OCI-LY7 (cell line): ENCODE measurements around the gene CADM4. TPM values are rescaled to one million over a fixed set of nuclear protein-coding genes. Genes with fewer than 3 reads are reported as not detected.

Experiments
- BruUV-seq: library from RNA; stranded (reverse); fragments of 400-500 nt; replicated peaks from 2 replicates; lab custom pipeline; 2021; lab: Mats Ljungman, UMichigan
- CTCF ChIA-PET: fragments of 300-600 bp; sonication (Branson Sonifier 250); formaldehyde crosslinking; loops from one replicate; lab custom pipeline; 2022; ENCODE audit warnings: antibody characterized with exemption; ENCODE audit not compliant: unreplicated experiment; lab: Charles Lee
- POLR2A ChIA-PET: fragments of 300-600 bp; sonication (Branson Sonifier 250); formaldehyde crosslinking; loops from one replicate; lab custom pipeline; 2022; ENCODE audit warnings: antibody characterized with exemption; lab: Charles Lee
- DNase-seq: peaks from one replicate; pipeline ENCODE4 v3.0.0-alpha.2; 2015; ENCODE audit warnings: low spot score
- H2AFZ ChIP-seq: fragments of 200-600 bp; sonication (generic), shearing (Covaris generic); 2 replicates; pipeline ENCODE4 v1.6.1; 2014; ENCODE audit warnings: mild to moderate bottlenecking, antibody characterized with exemption, low read length, moderate library complexity
- H3K27ac ChIP-seq: fragments of 200-600 bp; sonication (generic); 2 replicates; pipeline ENCODE4 v1.5.1; 2014; ENCODE audit warnings: mixed run types, low read depth, mild to moderate bottlenecking, moderate library complexity, low read length, inconsistent platforms; ENCODE audit not compliant: poor library complexity, severe bottlenecking
- H3K36me3 ChIP-seq: fragments of 200-600 bp; sonication (generic); 2 replicates; pipeline ENCODE4 v1.6.1; 2014; ENCODE audit warnings: mild to moderate bottlenecking, antibody characterized with exemption, low read length, moderate library complexity, mixed read lengths; ENCODE audit not compliant: insufficient read depth
- H3K4me1 ChIP-seq: fragments of 200-600 bp; sonication (generic); 2 replicates; pipeline ENCODE4 v1.5.1; 2014; ENCODE audit warnings: mild to moderate bottlenecking, low read length; ENCODE audit not compliant: insufficient read depth, poor library complexity, severe bottlenecking
- H3K4me2 ChIP-seq: fragments of 200-600 bp; sonication (generic); 2 replicates; pipeline ENCODE4 v1.6.1; 2014; ENCODE audit warnings: mild to moderate bottlenecking, low read length
- H3K4me3 ChIP-seq: fragments of 200-600 bp; sonication (generic); 2 replicates; pipeline ENCODE4 v1.5.1; 2014; ENCODE audit warnings: mild to moderate bottlenecking, low read depth, low read length; ENCODE audit not compliant: poor library complexity, severe bottlenecking
- H3K79me2 ChIP-seq: fragments of 200-600 bp; sonication (generic); 2 replicates; pipeline ENCODE4 v1.6.1; 2016; ENCODE audit warnings: low read depth, mild to moderate bottlenecking, low read length, moderate library complexity, mixed read lengths; ENCODE audit not compliant: insufficient read depth
- H3K9me2 ChIP-seq: fragments of 200-600 bp; sonication (generic); 2 replicates; pipeline ENCODE4 v1.6.1; 2016; ENCODE audit warnings: mild to moderate bottlenecking, low read length, mixed read lengths; ENCODE audit not compliant: insufficient read depth
- H3K9me3 ChIP-seq: fragments of 200-600 bp; sonication (generic); 2 replicates; pipeline ENCODE4 v1.6.1; 2014; ENCODE audit warnings: mild to moderate bottlenecking, mixed run types, low read length, mixed read lengths
- H4K20me1 ChIP-seq: fragments of 200-600 bp; sonication (generic); 2 replicates; pipeline ENCODE4 v1.6.1; 2014; ENCODE audit warnings: mild to moderate bottlenecking, antibody characterized with exemption, low read length, moderate library complexity, mixed read lengths; ENCODE audit not compliant: insufficient read depth
- EZH2phosphoT487 ChIP-seq: fragments of 200-600 bp; sonication (generic); IDR thresholded peaks from 2 replicates; pipeline ENCODE4 v1.6.1; 2018; ENCODE audit warnings: low read depth, borderline replicate concordance, mild to moderate bottlenecking, mixed run types, antibody characterized with exemption, low read length, moderate library complexity, mixed read lengths
- intact Hi-C: fragments of 100-400 bp; cut with micrococcal nuclease; formaldehyde crosslinking; loops from one replicate; pipeline ENCODE4 v1.10.0; 2022; ENCODE audit not compliant: unreplicated experiment
- total RNA-seq, 2 experiments: library from RNA; depleted of rRNA in 1 of 2; stranded (reverse); fragments of >200 nt in 1 of 2; shearing (Covaris generic) in 1 of 2; gene quantifications; 2 replicates each; pipeline ENCODE4 v1.2.3, GENCODE V29; 2014 to 2022
- TF ChIP-seq, protein P1 (sequence below): fragments of 200-600 bp; sonication (generic); conservative IDR thresholded peaks from 2 replicates; pipeline ENCODE4 v1.5.1; 2014; ENCODE audit warnings: mild to moderate bottlenecking, antibody characterized with exemption, low read length, moderate library complexity, mixed read lengths

The CADM4 gene
- total RNA-seq, 2 experiments from 2014 or later: not detected

DNA sequence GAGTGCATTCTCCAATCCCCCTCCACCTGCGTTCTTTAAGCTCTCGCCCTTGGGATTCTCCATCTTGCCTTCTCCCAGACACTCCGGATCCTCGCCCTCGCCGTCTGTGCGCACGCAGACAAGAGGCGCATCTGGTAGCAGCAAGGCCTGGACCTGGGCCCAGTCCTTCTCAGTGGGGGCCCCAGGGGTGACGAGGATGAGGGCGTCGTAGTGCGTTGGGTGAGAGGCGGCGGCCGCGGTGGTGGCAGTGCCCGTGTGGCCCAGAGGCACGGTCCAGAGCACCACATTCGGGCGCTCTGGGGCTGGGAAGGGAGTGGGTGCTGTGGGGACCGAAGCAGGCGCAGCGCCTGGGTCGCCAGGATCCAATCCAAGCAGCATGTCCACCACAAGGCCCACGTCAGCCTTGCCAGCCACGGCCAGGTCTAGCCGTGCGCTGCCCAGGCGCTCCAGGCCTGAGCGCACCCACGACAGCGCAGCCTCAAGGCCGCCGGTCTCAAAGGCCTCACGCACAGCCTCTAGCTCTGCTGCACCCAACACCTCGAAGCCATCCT lies 46.8 kb downstream of the CADM4 start:
- Histone ChIP-seq H2AFZ (no peak overlapping the region), H3K36me3 (peaks cover 5% of the 10 kb centered on the region; the same call in 1 of the 2 replicates), H3K9me2 (no peaks in the 10 kb centered on the region), H3K4me1 (peaks cover 14% of the 10 kb centered on the region), H3K9me3 (no peaks in the 10 kb centered on the region), H3K27ac (no peak overlapping the region), H3K79me2 (peaks cover 20% of the 10 kb centered on the region), H3K4me2 (no peak overlapping the region), H3K4me3 (no peak overlapping the region), H4K20me1 (no peaks in the 10 kb centered on the region)
- TF ChIP-seq EZH2phosphoT487: no peak
- TF ChIP-seq, protein P1, sequence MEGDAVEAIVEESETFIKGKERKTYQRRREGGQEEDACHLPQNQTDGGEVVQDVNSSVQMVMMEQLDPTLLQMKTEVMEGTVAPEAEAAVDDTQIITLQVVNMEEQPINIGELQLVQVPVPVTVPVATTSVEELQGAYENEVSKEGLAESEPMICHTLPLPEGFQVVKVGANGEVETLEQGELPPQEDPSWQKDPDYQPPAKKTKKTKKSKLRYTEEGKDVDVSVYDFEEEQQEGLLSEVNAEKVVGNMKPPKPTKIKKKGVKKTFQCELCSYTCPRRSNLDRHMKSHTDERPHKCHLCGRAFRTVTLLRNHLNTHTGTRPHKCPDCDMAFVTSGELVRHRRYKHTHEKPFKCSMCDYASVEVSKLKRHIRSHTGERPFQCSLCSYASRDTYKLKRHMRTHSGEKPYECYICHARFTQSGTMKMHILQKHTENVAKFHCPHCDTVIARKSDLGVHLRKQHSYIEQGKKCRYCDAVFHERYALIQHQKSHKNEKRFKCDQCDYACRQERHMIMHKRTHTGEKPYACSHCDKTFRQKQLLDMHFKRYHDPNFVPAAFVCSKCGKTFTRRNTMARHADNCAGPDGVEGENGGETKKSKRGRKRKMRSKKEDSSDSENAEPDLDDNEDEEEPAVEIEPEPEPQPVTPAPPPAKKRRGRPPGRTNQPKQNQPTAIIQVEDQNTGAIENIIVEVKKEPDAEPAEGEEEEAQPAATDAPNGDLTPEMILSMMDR: no peak
- no TSS peak for BruUV-seq
- no peak for DNase-seq
- ChIA-PET POLR2A (no interaction called here), CTCF (interaction anchor here (0.9 kb wide), 1 partner anchor 37 kb away, joined by 4 read pairs; no protein-coding TSS in a partner anchor)
- intact Hi-C loops: loop anchor here (10.0 kb wide), 2 partner anchors 58 to 148 kb away; partner anchors contain the start of gene ZNF575

- H3K4me1 ChIP-seq: peaks cover 8% of the 10 kb centered on the region
- no peak overlapping the region for H3K27ac ChIP-seq
- intact Hi-C loops: loop anchor here (10.0 kb wide), 2 partner anchors 57 to 147 kb away; partner anchors contain the start of gene ZNF575
- POLR2A ChIA-PET: no interaction called here
- no TSS peak for BruUV-seq
- peaks cover 5% of the 10 kb centered on the region; the same call in 1 of the 2 replicates for H3K36me3 ChIP-seq
- H3K79me2 ChIP-seq: peaks cover 13% of the 10 kb centered on the region
- CTCF ChIA-PET: no interaction called here
- no peaks in the 10 kb centered on the region for H3K9me3 ChIP-seq
- no peaks in the 10 kb centered on the region for H3K9me2 ChIP-seq
- H2AFZ ChIP-seq: no peak overlapping the region
- no peak for TF ChIP-seq EZH2phosphoT487
- TF ChIP-seq, protein P1: no peak
- H3K4me3 ChIP-seq: no peak overlapping the region
- no peaks in the 10 kb centered on the region for H4K20me1 ChIP-seq
- no peak overlapping the region for H3K4me2 ChIP-seq
- DNase-seq: no peak
Measured at GRCh38 chr19:43591904-43592772, 47.5 kb downstream of the CADM4 start.
